Calu3 (cell line): ENCODE measurements around the gene USP46. TPM values are rescaled to one million over a fixed set of nuclear protein-coding genes. Genes with fewer than 3 reads are reported as not detected.

Source experiments
- BruUV-seq: library from RNA; stranded (reverse); fragments of 400-500 nt; replicated peaks from 2 replicates; lab custom pipeline; 2021; lab: Mats Ljungman, UMichigan
- CTCF ChIA-PET: fragments of 300-600 bp; sonication (Branson Sonifier 250); formaldehyde crosslinking; loops from one replicate; lab custom pipeline; 2022; ENCODE audit warnings: antibody characterized with exemption; lab: Charles Lee
- DNase-seq: peaks from one replicate; pipeline ENCODE4 v3.0.0; 2022
- H3K27ac Mint-ChIP-seq: one replicate; pipeline ENCODE4 v1.8.0; 2022; ENCODE audit warnings: mixed read lengths; ENCODE audit not compliant: unreplicated experiment
- H3K27me3 Mint-ChIP-seq: one replicate; pipeline ENCODE4 v1.8.0; 2022; ENCODE audit warnings: mixed read lengths; ENCODE audit not compliant: unreplicated experiment
- H3K36me3 Mint-ChIP-seq: one replicate; pipeline ENCODE4 v1.8.0; 2022; ENCODE audit warnings: mild to moderate bottlenecking, moderate library complexity, mixed read lengths; ENCODE audit not compliant: insufficient read depth, unreplicated experiment
- H3K4me1 Mint-ChIP-seq: one replicate; pipeline ENCODE4 v1.8.0; 2022; ENCODE audit warnings: mild to moderate bottlenecking, low read depth, mixed read lengths; ENCODE audit not compliant: unreplicated experiment
- H3K4me3 Mint-ChIP-seq: one replicate; pipeline ENCODE4 v1.8.0; 2022; ENCODE audit warnings: mild to moderate bottlenecking, low read depth, moderate library complexity, mixed read lengths; ENCODE audit not compliant: unreplicated experiment
- H3K9me3 Mint-ChIP-seq: one replicate; pipeline ENCODE4 v1.8.0; 2022; ENCODE audit warnings: low read depth, mixed read lengths; ENCODE audit not compliant: unreplicated experiment
- intact Hi-C: fragments of 100-400 bp; cut with micrococcal nuclease; formaldehyde crosslinking; loops from one replicate; pipeline ENCODE4 v1.10.0; 2022; ENCODE audit not compliant: unreplicated experiment
- total RNA-seq: library from RNA; stranded (reverse); gene quantifications from 2 replicates; pipeline ENCODE4 v1.2.3, GENCODE V29; 2022
- TF ChIP-seq, protein P1 (sequence below): fragments of 200-600 bp; IDR thresholded peaks from one replicate; pipeline ENCODE4 v1.8.0; 2022; ENCODE audit warnings: antibody characterized with exemption; ENCODE audit not compliant: unreplicated experiment

The USP46 gene
- total RNA-seq, 1 experiment from 2014 or later = 12.5 TPM

GRCh38 chr4:52578951-52579350, 80.2 kb downstream of the USP46 start:
- BruUV-seq = no TSS peak
- TF ChIP-seq, protein P1, sequence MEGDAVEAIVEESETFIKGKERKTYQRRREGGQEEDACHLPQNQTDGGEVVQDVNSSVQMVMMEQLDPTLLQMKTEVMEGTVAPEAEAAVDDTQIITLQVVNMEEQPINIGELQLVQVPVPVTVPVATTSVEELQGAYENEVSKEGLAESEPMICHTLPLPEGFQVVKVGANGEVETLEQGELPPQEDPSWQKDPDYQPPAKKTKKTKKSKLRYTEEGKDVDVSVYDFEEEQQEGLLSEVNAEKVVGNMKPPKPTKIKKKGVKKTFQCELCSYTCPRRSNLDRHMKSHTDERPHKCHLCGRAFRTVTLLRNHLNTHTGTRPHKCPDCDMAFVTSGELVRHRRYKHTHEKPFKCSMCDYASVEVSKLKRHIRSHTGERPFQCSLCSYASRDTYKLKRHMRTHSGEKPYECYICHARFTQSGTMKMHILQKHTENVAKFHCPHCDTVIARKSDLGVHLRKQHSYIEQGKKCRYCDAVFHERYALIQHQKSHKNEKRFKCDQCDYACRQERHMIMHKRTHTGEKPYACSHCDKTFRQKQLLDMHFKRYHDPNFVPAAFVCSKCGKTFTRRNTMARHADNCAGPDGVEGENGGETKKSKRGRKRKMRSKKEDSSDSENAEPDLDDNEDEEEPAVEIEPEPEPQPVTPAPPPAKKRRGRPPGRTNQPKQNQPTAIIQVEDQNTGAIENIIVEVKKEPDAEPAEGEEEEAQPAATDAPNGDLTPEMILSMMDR = no peak
- Mint-ChIP-seq H3K36me3 (no peaks in the 10 kb centered on the region), H3K9me3 (no peaks in the 10 kb centered on the region), H3K27me3 (no peaks in the 10 kb centered on the region), H3K4me3 (no peak overlapping the region), H3K27ac (no peak overlapping the region), H3K4me1 (no peaks in the 10 kb centered on the region)
- no peak for DNase-seq
- CTCF ChIA-PET = no interaction called here
- intact Hi-C loops = no loop called here

- intact Hi-C loops = no loop called here
- H3K4me1 Mint-ChIP-seq = no peaks in the 10 kb centered on the region
- BruUV-seq = no TSS peak
- no peaks in the 10 kb centered on the region for H3K9me3 Mint-ChIP-seq
- no peaks in the 10 kb centered on the region for H3K36me3 Mint-ChIP-seq
- TF ChIP-seq, protein P1 = no peak
- no peak overlapping the region for H3K27ac Mint-ChIP-seq
- no peak for DNase-seq
- no peaks in the 10 kb centered on the region for H3K27me3 Mint-ChIP-seq
- H3K4me3 Mint-ChIP-seq = no peak overlapping the region
- CTCF ChIA-PET = no interaction called here
Measured at GRCh38 chr4:52577624-52577962, 81.5 kb downstream of the USP46 start.

GRCh38 chr4:52576961-52577623, 82.0 kb downstream of the USP46 start:
- H3K27me3 Mint-ChIP-seq = no peaks in the 10 kb centered on the region
- H3K4me3 Mint-ChIP-seq = no peak overlapping the region
- no peaks in the 10 kb centered on the region for H3K36me3 Mint-ChIP-seq
- TF ChIP-seq, protein P1 = no peak
- no peak for DNase-seq
- CTCF ChIA-PET = no interaction called here
- no peak overlapping the region for H3K27ac Mint-ChIP-seq
- no peaks in the 10 kb centered on the region for H3K9me3 Mint-ChIP-seq
- H3K4me1 Mint-ChIP-seq = no peaks in the 10 kb centered on the region
- intact Hi-C loops = no loop called here
- no TSS peak for BruUV-seq

- TF ChIP-seq, protein P1 = no peak
- H3K4me3 Mint-ChIP-seq = no peak overlapping the region
- no TSS peak for BruUV-seq
- no peaks in the 10 kb centered on the region for H3K36me3 Mint-ChIP-seq
- CTCF ChIA-PET = no interaction called here
- no peaks in the 10 kb centered on the region for H3K27me3 Mint-ChIP-seq
- no peaks in the 10 kb centered on the region for H3K9me3 Mint-ChIP-seq
- intact Hi-C loops = no loop called here
- no peak overlapping the region for H3K27ac Mint-ChIP-seq
- no peak for DNase-seq
- H3K4me1 Mint-ChIP-seq = no peaks in the 10 kb centered on the region
Measured at GRCh38 chr4:52576326-52576725, 82.8 kb downstream of the USP46 start.
